ENCODE measurements around the gene FN1. TPM values are rescaled to one million over a fixed set of nuclear protein-coding genes. Genes with fewer than 3 reads are reported as not detected.

FN1 gene
- total and polyA plus RNA-seq, 2 of the 8 experiments (the other 6 are each of a cell fraction or from before 2014, with no cell fraction given): 42.9 to 109 TPM

DNA sequence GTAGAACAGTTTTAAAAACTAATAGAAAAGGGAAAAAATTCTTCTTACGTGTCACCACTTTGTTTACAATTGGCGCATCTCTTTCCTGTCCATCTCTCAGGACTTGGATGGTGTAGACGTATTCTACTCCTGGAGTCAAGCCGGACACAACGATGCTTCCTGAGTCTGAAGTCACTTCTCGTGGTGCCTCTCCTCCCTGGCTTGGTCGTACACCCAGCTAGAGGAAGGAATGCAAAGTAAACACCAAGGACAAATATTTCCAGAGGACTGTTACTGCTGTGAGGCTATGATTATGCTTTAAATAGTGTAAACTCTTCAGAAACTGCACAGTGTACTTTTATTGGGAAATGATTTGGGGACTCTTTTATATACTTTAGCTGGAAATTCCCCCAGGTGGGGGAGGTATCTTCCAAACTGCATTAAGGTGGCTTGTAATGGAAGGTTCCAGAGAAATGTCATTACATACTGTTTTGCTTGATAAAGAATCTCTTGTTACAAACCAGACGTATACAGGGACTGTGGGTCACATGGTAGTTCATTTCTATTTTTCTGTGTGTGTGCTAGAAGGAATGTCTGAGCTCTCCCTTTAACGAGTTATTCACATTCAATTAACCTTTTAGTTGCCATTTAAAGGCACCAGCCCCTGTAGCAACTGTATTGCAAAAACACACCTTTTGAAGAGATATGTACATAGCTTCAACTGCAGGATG, 38.1 kb downstream of the FN1 start (continued):
- TF ChIP-seq CREB1 (IDR thresholded peaks at IDR 0.05): no peak
- no peak for TF ChIP-seq SP2 (IDR thresholded peaks at IDR 0.05; ENCODE audit: low read length)
- no peak for TF ChIP-seq PHF8 (conservative IDR thresholded peaks at IDR 0.05; ENCODE audit: low read depth, low read length)
